Transverse colon (tissue), 4 donors: ENCODE measurements around the gene CRKL. TPM values are rescaled to one million over a fixed set of nuclear protein-coding genes. Genes with fewer than 3 reads are reported as not detected.

Source experiments
- DNase-seq: peaks from one replicate; pipeline ENCODE4 v3.0.0-alpha.2; 2019
- H3K27ac ChIP-seq, 4 donors: fragments of 200-600 bp; sonication (generic); 2 replicates each; pipeline ENCODE4 v1.5.1; 2016 to 2018; ENCODE audit warnings: inconsistent platforms in 4 of 4
- H3K27me3 ChIP-seq: fragments of 200-600 bp; sonication (generic); 2 replicates; pipeline ENCODE4 v1.5.1; 2017; ENCODE audit warnings: inconsistent platforms
- H3K36me3 ChIP-seq, 4 donors: fragments of 200-600 bp; sonication (generic); 2 replicates each; pipeline ENCODE4 v1.5.1; 2017 to 2019; ENCODE audit warnings: inconsistent platforms in 4 of 4
- H3K4me1 ChIP-seq, 4 donors: fragments of 200-600 bp; sonication (generic); 2 replicates each; pipeline ENCODE4 v1.5.1; 2017 to 2020; ENCODE audit warnings: inconsistent platforms in 4 of 4
- H3K4me3 ChIP-seq, 4 donors: fragments of 200-600 bp; sonication (generic); 1 replicate in 1 of 4; 2 replicates in 3 of 4; pipeline versions ENCODE4 v1.5.1 to v1.6.1; 2017 to 2019; ENCODE audit warnings: inconsistent platforms in 4 of 4
- H3K9me3 ChIP-seq, 2 donors: fragments of 200-600 bp; sonication (generic); 2 replicates each; pipeline ENCODE4 v1.5.1; 2017 to 2019; ENCODE audit warnings: inconsistent platforms in 2 of 2
- CTCF ChIP-seq, 5 experiments: fragments of 200-600 bp in 3 of 5; fragments of 450-650 bp in 2 of 5; sonication (generic) in 3 of 5; IDR thresholded peaks; 1 replicate in 2 of 5; 2 replicates in 3 of 5; pipeline ENCODE4 v1.5.1; 2016 to 2017; ENCODE audit warnings: antibody characterized with exemption in 5 of 5, inconsistent platforms in 3 of 5, mild to moderate bottlenecking in 2 of 5, moderate library complexity in 1 of 5
- EP300 ChIP-seq: sonication (generic); formaldehyde crosslinking; IDR thresholded peaks from one replicate; pipeline ENCODE4 v1.6.1; 2017; ENCODE audit warnings: antibody characterized with exemption, low read depth
- POLR2A ChIP-seq: fragments of 450-650 bp; IDR thresholded peaks from one replicate; pipeline ENCODE4 v1.6.1; 2016; ENCODE audit warnings: antibody characterized with exemption, mild to moderate bottlenecking, moderate library complexity
- POLR2AphosphoS5 ChIP-seq, 3 donors: sonication (generic); formaldehyde crosslinking; IDR thresholded peaks; one replicate each; pipeline ENCODE4 v1.6.1; 2016; ENCODE audit warnings: antibody characterized with exemption in 3 of 3
- WGBS, 2 donors: methylation state at CpG; one replicate each; pipeline ENCODE4 v1.1.5; 2018; ENCODE audit warnings: low coverage in 1 of 2; 5-methylcytosine and 5-hydroxymethylcytosine counted together
- in situ Hi-C, 4 donors: fragments of 200-750 bp; cut with MboI; loops; one replicate each; pipeline versions ENCODE4 v1.15.0 to v1.15.1; 2017; ENCODE audit warnings: low sequenced_read_pairs in 3 of 4, low pct_ligation_motif_present in 1 of 4, low pct_unique_long_range_greater_than_20kb in 1 of 4
- intact Hi-C: fragments of 100-400 bp; cut with DNase I; formaldehyde crosslinking; loops from one replicate; pipeline ENCODE4 v1.15.1; 2023; ENCODE audit warnings: low total_unique reads
- total RNA-seq, 4 donors: library from RNA; depleted of rRNA; stranded (reverse); fragments of >200 nt; gene quantifications; one replicate each; pipeline ENCODE4 v1.1.0, GENCODE V29; 2016

CRKL gene
- total RNA-seq, 4 donors from 2014 or later: 37.0 to 56.7 (median 48.6) TPM

DNA sequence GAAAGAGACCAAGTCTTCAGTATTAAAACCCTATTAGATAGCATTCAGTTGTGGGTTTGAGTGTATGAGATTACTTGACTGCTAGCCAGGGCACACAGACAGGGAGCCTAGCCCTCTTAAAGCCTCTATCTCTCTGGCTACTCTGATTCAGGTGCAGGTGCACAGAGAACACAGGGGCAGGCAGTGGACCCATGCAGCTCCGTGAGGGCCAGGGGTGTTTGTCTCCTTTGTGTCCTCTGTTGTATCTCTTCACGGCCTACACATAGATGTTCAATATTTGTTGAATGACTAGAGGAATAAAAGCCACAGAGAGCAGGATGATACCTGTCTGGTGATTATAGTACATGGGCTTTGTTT is 28.3 kb downstream of the CRKL start:
- TF ChIP-seq CTCF (IDR thresholded peaks at IDR 0.05): no peak
- TF ChIP-seq POLR2AphosphoS5 (IDR thresholded peaks at IDR 0.05): no peak
- TF ChIP-seq EP300: no peak
- no peak for TF ChIP-seq POLR2A
- intact Hi-C loops: no loop called here
- H3K36me3 ChIP-seq: peaks cover 0 to 6% (median 0%) of the 10 kb centered on the region in 4 donors
- no peak for DNase-seq
- no peak overlapping the region for H3K4me3 ChIP-seq
- in situ Hi-C loops: no loop called here
- H3K27ac ChIP-seq: no peak overlapping the region
- 92 to 100% methylated on average over 1 to 2 of the region's 2 CpGs for WGBS, 2 donors
- H3K27me3 ChIP-seq: no peaks in the 10 kb centered on the region
- peaks cover 0 to 79% (median 41%) of the 10 kb centered on the region in 4 donors for H3K4me1 ChIP-seq
- no peaks in the 10 kb centered on the region for H3K9me3 ChIP-seq

- H3K36me3 ChIP-seq: peaks cover 0 to 12% (median 0%) of the 10 kb centered on the region in 4 donors
- WGBS, 2 donors: 70 to 86% methylated on average over 4 to 7 of the region's 7 CpGs
- H3K4me1 ChIP-seq: peaks cover 1 to 79% (median 48%) of the 10 kb centered on the region in 4 donors
- intact Hi-C loops: no loop called here
- H3K9me3 ChIP-seq: no peaks in the 10 kb centered on the region
- no peaks in the 10 kb centered on the region for H3K27me3 ChIP-seq
- TF ChIP-seq POLR2AphosphoS5 (IDR thresholded peaks at IDR 0.05) (no peak), EP300 (no peak), POLR2A (no peak), CTCF (IDR thresholded peaks at IDR 0.05) (no peak)
- H3K4me3 ChIP-seq: no peak overlapping the region
- DNase-seq: no peak
- H3K27ac ChIP-seq: no peak overlapping the region
- in situ Hi-C loops: no loop called here
These were observed 29.1 kb downstream of the CRKL start for GRCh38 chr22:20946080-20946986.

- H3K9me3 ChIP-seq: no peaks in the 10 kb centered on the region
- H3K4me1 ChIP-seq: peaks cover 6 to 82% (median 52%) of the 10 kb centered on the region in 4 donors
- peaks cover 0 to 12% (median 0%) of the 10 kb centered on the region in 4 donors for H3K36me3 ChIP-seq
- in situ Hi-C loops: no loop called here
- 100% methylated on average over 1 of the region's 1 CpG; no CpG with 5 or more reads in 1 of the 2 donors for WGBS, 2 donors
- DNase-seq: no peak
- TF ChIP-seq POLR2AphosphoS5 (IDR thresholded peaks at IDR 0.05) (no peak), POLR2A (no peak), CTCF (IDR thresholded peaks at IDR 0.05) (no peak), EP300 (no peak)
- no peak overlapping the region for H3K27ac ChIP-seq
- intact Hi-C loops: no loop called here
- no peaks in the 10 kb centered on the region for H3K27me3 ChIP-seq
- no peak overlapping the region for H3K4me3 ChIP-seq
These were observed 29.8 kb downstream of the CRKL start for GRCh38 chr22:20946991-20947390.

DNA sequence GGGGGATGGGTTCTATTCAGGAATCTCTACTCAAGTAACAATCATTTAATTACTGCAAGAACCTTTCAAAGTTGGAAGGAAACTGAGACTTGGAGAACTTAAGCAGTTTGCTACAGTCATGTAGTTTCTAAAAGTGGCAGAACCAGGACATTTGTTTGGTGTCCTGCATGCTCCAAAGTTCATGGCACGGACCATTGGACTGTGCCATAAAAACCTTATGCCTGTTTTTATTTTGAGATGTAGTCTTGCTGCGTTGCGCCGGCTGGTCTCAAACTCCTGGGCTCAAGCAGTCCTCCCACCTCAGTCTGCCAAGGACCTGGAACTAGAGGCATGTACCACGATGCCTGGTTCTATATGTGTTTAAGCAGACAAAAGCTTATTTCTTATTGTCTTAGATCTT is 31.2 kb downstream of the CRKL start:
- H3K4me1 ChIP-seq: peaks cover 12 to 89% (median 62%) of the 10 kb centered on the region in 4 donors
- in situ Hi-C loops (no loop called here), intact Hi-C loops (no loop called here)
- H3K9me3 ChIP-seq: no peaks in the 10 kb centered on the region
- peak overlapping the region; percentile 27 to 93 (median 46) for H3K27ac ChIP-seq
- peak; percentile 40 for DNase-seq
- H3K27me3 ChIP-seq: no peaks in the 10 kb centered on the region
- 38 to 42% methylated on average over 4 to 5 of the region's 5 CpGs for WGBS, 2 donors
- no peak overlapping the region for H3K4me3 ChIP-seq
- peaks cover 0 to 12% (median 0%) of the 10 kb centered on the region in 4 donors for H3K36me3 ChIP-seq
- TF ChIP-seq POLR2A: no peak
- TF ChIP-seq CTCF (IDR thresholded peaks at IDR 0.05): no peak
- TF ChIP-seq EP300: no peak
- TF ChIP-seq POLR2AphosphoS5 (IDR thresholded peaks at IDR 0.05): peak in 1 of 3 donors; percentile 31
